Stimulated activated CD4-positive, alpha-beta T cell treated with anti-CD3 and anti-CD28 coated beads, Interleukin-1b, Interleukin-23, amount 100 ng/mL, for 48 hours (primary cell): ENCODE results near the gene C10orf90.
A peak's percentile ranks its signal among the peaks of the same experiment; 100 is the strongest.

Experiments used
- DNase-seq: peaks from one replicate; pipeline ENCODE4 v3.0.0-alpha.2; 2020

C10orf90 gene

GRCh38 chr10:126533644-126534043 is 136.8 kb downstream of the C10orf90 start:
- no peak for DNase-seq

- DNase-seq, result no peak
Measured at GRCh38 chr10:126528315-126528835, 142.1 kb downstream of the C10orf90 start.

GRCh38 chr10:126527645-126528314 is 142.7 kb downstream of the C10orf90 start:
- DNase-seq, result no peak

DNA sequence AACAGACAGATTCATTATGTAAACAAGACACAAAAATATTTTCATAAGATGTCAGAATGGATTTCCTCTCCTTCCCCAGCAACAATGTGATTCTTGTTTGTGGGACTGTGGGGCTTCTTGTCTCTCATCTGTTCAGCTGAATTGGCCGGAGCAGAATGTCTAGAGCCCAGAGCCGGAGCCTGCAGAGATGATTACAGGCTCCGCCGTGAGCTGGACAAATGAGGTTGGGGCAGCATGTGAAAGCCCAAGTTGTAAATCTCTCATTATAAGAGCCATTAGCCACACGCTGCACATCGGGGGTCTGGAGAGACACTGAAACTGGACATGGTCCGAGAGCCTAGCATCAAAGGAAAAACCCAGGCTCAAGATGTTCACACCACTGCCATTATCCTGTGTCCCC is 145.2 kb downstream of the C10orf90 start:
- no peak for DNase-seq

GRCh38 chr10:126524526-126524925 is 146.0 kb downstream of the C10orf90 start:
- no peak for DNase-seq

DNA sequence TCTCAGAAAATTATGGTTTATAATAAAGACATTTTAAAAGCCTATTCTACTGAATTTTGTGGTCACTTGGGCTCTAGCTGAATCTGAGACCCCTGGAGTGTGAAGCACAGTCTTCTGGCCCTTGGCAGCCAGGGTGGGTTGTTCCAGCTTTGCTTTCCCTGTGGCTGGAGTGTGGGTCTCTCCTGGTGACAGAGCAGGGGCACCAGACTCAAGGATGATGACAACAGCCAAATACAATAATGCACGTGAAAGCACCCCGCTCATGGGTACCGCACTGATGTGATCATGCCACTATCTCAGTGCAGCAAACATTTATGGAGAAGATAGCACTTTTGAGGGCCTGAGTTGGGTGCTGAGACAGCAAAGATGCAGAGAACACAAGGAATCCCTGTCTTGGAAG is 147.4 kb downstream of the C10orf90 start:
- DNase-seq, result no peak

GRCh38 chr10:126521399-126521798 is 149.1 kb downstream of the C10orf90 start:
- DNase-seq, result no peak

- DNase-seq, result no peak
Measured at GRCh38 chr10:126520751-126521317, 149.7 kb downstream of the C10orf90 start.

DNA sequence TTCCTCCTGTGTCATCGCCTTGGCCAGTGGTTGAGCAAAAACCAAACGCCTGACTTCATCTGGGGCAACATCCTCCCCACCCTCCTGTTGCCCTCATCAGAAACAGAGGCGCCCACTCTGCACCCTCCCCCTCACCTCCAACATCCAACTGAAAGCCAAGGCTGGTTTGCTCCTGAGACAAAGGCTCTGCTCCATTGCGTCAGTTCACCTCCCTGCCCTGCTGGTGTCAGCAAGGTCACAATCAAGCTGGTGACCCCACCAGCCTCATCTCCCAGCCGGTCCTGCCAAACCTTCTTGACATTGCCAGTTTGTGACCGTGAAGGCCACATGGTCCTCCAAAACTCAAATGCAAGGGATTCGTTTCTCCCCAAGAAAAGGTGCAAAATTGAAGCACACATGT is 150.5 kb downstream of the C10orf90 start:
- DNase-seq, result no peak

GRCh38 chr10:126519185-126519584 is 151.3 kb downstream of the C10orf90 start:
- DNase-seq, result no peak

- DNase-seq, result no peak
Measured at GRCh38 chr10:126518218-126519080, 152.0 kb downstream of the C10orf90 start.

GRCh38 chr10:126516515-126516914 is 154.0 kb downstream of the C10orf90 start:
- DNase-seq, result no peak

DNA sequence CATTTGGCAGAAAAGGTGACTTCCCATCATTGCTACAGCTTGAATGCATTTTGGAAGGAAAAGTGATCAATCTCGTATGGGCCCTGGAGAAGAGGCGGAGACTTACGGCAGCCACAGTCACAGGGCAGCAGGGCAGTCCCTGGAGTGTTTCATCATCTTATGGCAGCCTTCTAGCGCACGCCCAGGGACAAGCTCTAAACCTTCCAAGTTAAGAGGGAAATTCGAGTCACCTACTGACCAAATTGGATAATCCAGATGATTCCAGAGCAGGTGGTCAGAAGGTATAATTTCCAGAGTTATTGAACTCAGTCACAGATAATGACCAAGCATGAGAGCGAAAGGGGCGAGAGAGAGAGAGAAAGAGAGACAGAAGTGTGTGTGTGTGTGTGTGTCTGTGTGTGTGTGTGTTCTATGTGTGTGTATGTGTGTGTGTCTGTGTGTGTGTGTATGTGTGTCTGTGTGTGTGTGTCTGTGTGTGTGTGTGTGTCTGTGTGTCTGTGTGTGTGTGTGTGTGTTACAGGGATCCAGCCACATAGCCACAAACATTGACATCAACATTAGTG is 158.5 kb downstream of the C10orf90 start:
- DNase-seq, result no peak

GRCh38 chr10:126509182-126509581 is 161.3 kb downstream of the C10orf90 start:
- DNase-seq, result no peak

GRCh38 chr10:126508535-126509040 is 161.9 kb downstream of the C10orf90 start:
- no peak for DNase-seq

GRCh38 chr10:126504761-126505112 is 165.8 kb downstream of the C10orf90 start:
- DNase-seq, result no peak

GRCh38 chr10:126504063-126504760 is 166.3 kb downstream of the C10orf90 start:
- DNase-seq, result peak; percentile 6

GRCh38 chr10:126503392-126504062 is 167.0 kb downstream of the C10orf90 start:
- no peak for DNase-seq

DNA sequence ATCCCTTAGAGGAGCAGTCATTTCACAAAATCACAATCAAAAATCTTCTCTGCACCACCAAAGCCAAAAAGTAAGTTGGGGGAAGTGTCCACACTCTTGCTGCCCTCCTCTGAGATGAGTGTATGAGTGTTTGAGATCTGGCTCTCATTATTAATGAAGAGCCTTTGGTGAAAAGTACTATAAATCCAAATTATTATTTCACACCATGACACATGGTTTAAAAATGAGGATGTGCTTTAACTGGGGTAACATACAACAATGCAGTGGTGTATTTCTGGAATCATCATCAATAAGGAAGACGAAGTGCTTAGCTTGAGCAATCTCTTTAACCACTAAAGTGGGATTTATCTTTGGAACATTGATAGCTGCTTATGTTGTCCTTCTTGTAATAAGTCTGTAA is 168.1 kb downstream of the C10orf90 start:
- no peak for DNase-seq

DNA sequence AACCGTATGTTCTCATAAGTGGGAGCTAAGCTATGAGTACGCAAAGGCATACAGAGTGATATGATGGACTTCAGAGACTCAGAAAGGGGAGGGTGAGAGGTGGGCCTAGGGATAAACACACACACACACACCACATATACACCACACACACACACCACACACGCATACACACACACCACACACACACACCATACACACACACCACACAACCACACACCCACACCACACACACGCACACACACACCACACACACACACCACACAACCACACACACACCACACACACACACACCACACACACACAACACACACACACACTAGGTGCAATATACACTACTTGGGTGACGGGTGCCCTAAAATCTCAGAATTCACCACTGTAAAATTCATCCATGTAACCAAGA is 168.7 kb downstream of the C10orf90 start:
- DNase-seq, result no peak

DNA sequence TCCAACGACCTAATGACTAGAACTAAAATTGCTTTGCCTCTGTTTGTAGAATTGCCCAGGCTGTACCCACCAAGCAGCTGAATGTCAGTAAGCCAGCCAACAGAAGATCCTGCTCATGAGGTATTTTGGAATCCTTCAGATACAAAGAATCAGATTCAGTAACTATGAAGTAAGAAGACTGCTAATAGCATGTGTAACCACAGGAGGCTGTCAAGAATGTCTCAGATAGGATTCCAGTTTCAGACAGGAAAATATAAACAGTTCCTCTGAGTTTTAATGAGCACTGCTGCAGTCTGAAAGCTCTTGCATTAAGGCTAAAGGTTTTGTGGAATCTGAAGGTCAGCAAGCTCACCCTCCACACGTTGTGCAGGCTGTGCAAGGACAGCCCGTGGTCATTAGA is 169.6 kb downstream of the C10orf90 start:
- no peak for DNase-seq

- no peak for DNase-seq
Measured at GRCh38 chr10:126500185-126500584, 170.3 kb downstream of the C10orf90 start.
